Measurements from ENCODE around the gene TMUB1.

The TMUB1 gene

DNA sequence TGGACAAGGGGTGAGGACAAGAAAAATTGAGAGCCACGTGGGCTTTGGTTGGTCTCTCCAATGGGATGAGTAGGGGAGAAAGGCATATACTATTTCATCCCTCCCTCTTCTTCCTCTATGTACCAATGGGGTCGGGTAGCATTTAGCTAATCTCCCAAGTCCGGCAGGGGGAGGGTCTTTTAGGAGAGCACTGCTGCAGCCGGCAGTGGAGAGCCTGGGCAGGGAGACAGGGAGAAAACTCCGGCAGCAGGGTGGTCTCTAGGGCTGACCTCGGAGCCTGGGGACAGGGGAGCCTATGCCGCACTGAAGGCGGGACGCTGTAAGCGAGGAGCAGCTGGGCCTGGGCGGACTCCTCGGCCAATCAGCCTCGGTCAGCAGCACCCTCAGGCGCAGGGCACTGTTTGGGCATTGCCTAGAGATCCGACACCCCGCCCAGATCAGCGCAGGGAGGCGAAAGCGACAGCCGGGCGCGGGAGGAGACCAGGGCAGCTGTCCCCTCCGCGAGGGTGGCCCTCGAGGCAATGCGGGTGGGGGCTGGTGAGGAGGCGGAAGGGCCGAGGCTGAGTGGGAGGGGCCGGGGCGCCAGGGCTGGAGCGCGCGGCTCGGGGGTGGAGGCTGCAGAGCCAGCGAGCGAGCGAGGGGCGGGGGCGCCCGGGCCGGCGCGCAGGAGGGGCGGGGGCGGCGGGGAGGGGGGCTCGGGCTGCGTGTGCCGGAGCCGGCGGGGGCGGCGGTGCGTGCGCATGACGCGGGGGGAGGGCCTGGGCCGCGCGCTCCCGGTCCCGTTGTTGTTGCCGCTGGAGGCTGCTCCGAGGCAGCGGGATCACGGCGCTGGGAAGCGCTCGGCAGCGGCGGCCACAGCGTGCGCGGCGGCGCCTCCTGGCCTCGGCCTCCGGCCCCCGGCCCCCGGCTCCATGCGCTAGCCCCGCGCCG is 2.7 kb upstream of the TMUB1 start, which contains the start of gene AGAP3:
TSS of gene AGAP3 (plus strand) at position 785 of the 930 bp plus-strand sequence. CDS start 267 bp downstream, outside the sequence.
- peak; percentile 85 for DNase-seq (ENCODE audit: low spot score)
- Histone ChIP-seq H3K9ac (ENCODE audit: low read depth, low read length, poor library complexity) (peak within 1 kb of the TSS; percentile 97), H3K79me1 (ENCODE audit: low read depth, low read length) (peaks cover 16% of the 10 kb centered on the region), H3K27me3 (ENCODE audit: control insufficient read depth in 3 of 3, insufficient read depth in 3 of 3, low read depth in 1 of 3, low read length in 3 of 3) (peaks cover 0 to 6% (median 0%) of the 10 kb centered on the region in 3 experiments), H2BK12ac (ENCODE audit: low read length) (no peak within 1 kb of the TSS), H2BK5ac (ENCODE audit: low read length) (peak within 1 kb of the TSS; percentile 68), H2BK15ac (ENCODE audit: low read length) (peak within 1 kb of the TSS; percentile 34), H4K8ac (ENCODE audit: low read depth, low read length) (no peak within 1 kb of the TSS), H3K4me2 (ENCODE audit: insufficient read depth, low read length, poor library complexity, severe bottlenecking) (peak within 1 kb of the TSS; percentile 100), H2AK5ac (ENCODE audit: low read depth, low read length) (peak within 1 kb of the TSS; percentile 79), H3K9me3 (replicated peaks in 1 of 2; ENCODE audit: control insufficient read depth in 2 of 2, insufficient read depth in 1 of 2, low read depth in 1 of 2, low read length in 2 of 2) (no peaks in the 10 kb centered on the region), H3K4me1 (ENCODE audit: control insufficient read depth in 2 of 2, insufficient read depth in 1 of 2, low read depth in 1 of 2, low read length in 2 of 2) (peaks cover 42 to 43% of the 10 kb centered on the region in 2 donors), H3K14ac (ENCODE audit: low read length) (peak within 1 kb of the TSS; percentile 50), H3K36me3 (replicated peaks in 1 of 2; ENCODE audit: control insufficient read depth in 2 of 2, insufficient read depth in 2 of 2, low read length in 2 of 2) (peaks cover 0 to 24% of the 10 kb centered on the region in 2 donors), H4K91ac (ENCODE audit: low read depth, low read length, poor library complexity) (peak within 1 kb of the TSS; percentile 38), H3K23ac (ENCODE audit: low read depth, low read length, poor library complexity) (peak within 1 kb of the TSS; percentile 95), H3K27ac (replicated peaks; ENCODE audit: low read length) (peak within 1 kb of the TSS; percentile 95), H3K4ac (ENCODE audit: low read length) (no peak within 1 kb of the TSS), H3K4me3 (ENCODE audit: low read length in 2 of 2) (peak within 1 kb of the TSS; percentile 90 to 95), H2BK120ac (ENCODE audit: low read depth, low read length) (peak within 1 kb of the TSS; percentile 38), H3K18ac (ENCODE audit: low read length) (peak within 1 kb of the TSS; percentile 99), H2AFZ (ENCODE audit: low read length) (peak within 1 kb of the TSS; percentile 99)
- WGBS, 2 donors (ENCODE audit: extremely low coverage in 2 of 2, insufficient read length in 2 of 2, insufficient replicate concordance in 1 of 2) = no CpG with 5 or more reads among the region's 84 CpGs

GRCh38 chr7:151085329-151085690 is 2.0 kb upstream of the TMUB1 start:
- Histone ChIP-seq H3K4me3 (ENCODE audit: low read length in 2 of 2) (peak overlapping the region in 1 of 2 donors; percentile 95), H3K4me1 (ENCODE audit: control insufficient read depth in 2 of 2, insufficient read depth in 1 of 2, low read depth in 1 of 2, low read length in 2 of 2) (peaks cover 43 to 44% of the 10 kb centered on the region in 2 donors), H3K9me3 (replicated peaks in 1 of 2; ENCODE audit: control insufficient read depth in 2 of 2, insufficient read depth in 1 of 2, low read depth in 1 of 2, low read length in 2 of 2) (no peaks in the 10 kb centered on the region), H3K14ac (ENCODE audit: low read length) (no peak overlapping the region), H3K23ac (ENCODE audit: low read depth, low read length, poor library complexity) (no peak overlapping the region), H3K27me3 (ENCODE audit: control insufficient read depth in 3 of 3, insufficient read depth in 3 of 3, low read depth in 1 of 3, low read length in 3 of 3) (peaks cover 0 to 6% (median 0%) of the 10 kb centered on the region in 3 experiments), H3K4me2 (ENCODE audit: insufficient read depth, low read length, poor library complexity, severe bottlenecking) (peak overlapping the region; percentile 100), H3K36me3 (replicated peaks in 1 of 2; ENCODE audit: control insufficient read depth in 2 of 2, insufficient read depth in 2 of 2, low read length in 2 of 2) (peaks cover 0 to 24% of the 10 kb centered on the region in 2 donors), H3K27ac (replicated peaks; ENCODE audit: low read length) (no peak overlapping the region), H3K18ac (ENCODE audit: low read length) (no peak overlapping the region), H3K4ac (ENCODE audit: low read length) (no peak overlapping the region), H2BK15ac (ENCODE audit: low read length) (no peak overlapping the region), H2BK5ac (ENCODE audit: low read length) (no peak overlapping the region), H4K8ac (ENCODE audit: low read depth, low read length) (no peak overlapping the region), H4K91ac (ENCODE audit: low read depth, low read length, poor library complexity) (no peak overlapping the region), H2AK5ac (ENCODE audit: low read depth, low read length) (no peak overlapping the region), H3K79me1 (ENCODE audit: low read depth, low read length) (peaks cover 15% of the 10 kb centered on the region), H2AFZ (ENCODE audit: low read length) (peak overlapping the region; percentile 99), H3K9ac (ENCODE audit: low read depth, low read length, poor library complexity) (no peak overlapping the region), H2BK12ac (ENCODE audit: low read length) (no peak overlapping the region), H2BK120ac (ENCODE audit: low read depth, low read length) (no peak overlapping the region)
- no CpG with 5 or more reads among the region's 5 CpGs for WGBS, 2 donors (ENCODE audit: extremely low coverage in 2 of 2, insufficient read length in 2 of 2, insufficient replicate concordance in 1 of 2)
- no peak for DNase-seq (ENCODE audit: low spot score)

- Histone ChIP-seq H3K18ac (ENCODE audit: low read length) (peak overlapping the region; percentile 84), H3K9me3 (replicated peaks in 1 of 2; ENCODE audit: control insufficient read depth in 2 of 2, insufficient read depth in 1 of 2, low read depth in 1 of 2, low read length in 2 of 2) (no peaks in the 10 kb centered on the region), H3K27ac (replicated peaks; ENCODE audit: low read length) (no peak overlapping the region), H3K36me3 (replicated peaks in 1 of 2; ENCODE audit: control insufficient read depth in 2 of 2, insufficient read depth in 2 of 2, low read length in 2 of 2) (peaks cover 1 to 21% of the 10 kb centered on the region in 2 donors), H3K23ac (ENCODE audit: low read depth, low read length, poor library complexity) (no peak overlapping the region), H2BK5ac (ENCODE audit: low read length) (peak overlapping the region; percentile 56), H4K8ac (ENCODE audit: low read depth, low read length) (no peak overlapping the region), H2BK15ac (ENCODE audit: low read length) (peak overlapping the region; percentile 32), H4K91ac (ENCODE audit: low read depth, low read length, poor library complexity) (no peak overlapping the region), H2AK5ac (ENCODE audit: low read depth, low read length) (peak overlapping the region; percentile 26), H3K27me3 (ENCODE audit: control insufficient read depth in 3 of 3, insufficient read depth in 3 of 3, low read depth in 1 of 3, low read length in 3 of 3) (peaks cover 0 to 6% (median 0%) of the 10 kb centered on the region in 3 experiments), H2AFZ (ENCODE audit: low read length) (peak overlapping the region; percentile 97), H3K9ac (ENCODE audit: low read depth, low read length, poor library complexity) (no peak overlapping the region), H3K79me1 (ENCODE audit: low read depth, low read length) (peaks cover 25% of the 10 kb centered on the region), H3K4me3 (ENCODE audit: low read length in 2 of 2) (peak overlapping the region; percentile 84 to 99), H2BK12ac (ENCODE audit: low read length) (no peak overlapping the region), H3K4ac (ENCODE audit: low read length) (no peak overlapping the region), H3K14ac (ENCODE audit: low read length) (no peak overlapping the region), H3K4me1 (ENCODE audit: control insufficient read depth in 2 of 2, insufficient read depth in 1 of 2, low read depth in 1 of 2, low read length in 2 of 2) (peaks cover 38 to 48% of the 10 kb centered on the region in 2 donors), H3K4me2 (ENCODE audit: insufficient read depth, low read length, poor library complexity, severe bottlenecking) (peak overlapping the region; percentile 92), H2BK120ac (ENCODE audit: low read depth, low read length) (peak overlapping the region; percentile 24)
- no CpG with 5 or more reads among the region's 3 CpGs for WGBS, 2 donors (ENCODE audit: extremely low coverage in 2 of 2, insufficient read length in 2 of 2, insufficient replicate concordance in 1 of 2)
- no peak for DNase-seq (ENCODE audit: low spot score)
Observed at GRCh38 chr7:151083824-151084160, 499 bp upstream of the TMUB1 start.

All from neuronal stem cell (in vitro differentiated cells).